Heart left ventricle (tissue), 16 donors: ENCODE measurements around the gene ASPSCR1. TPM values are rescaled to one million over a fixed set of nuclear protein-coding genes. Genes with fewer than 3 reads are reported as not detected.

Experiments
- ATAC-seq, 4 donors: fragments of 200-7000 bp; cut with Tn5 transposase; one replicate each; pipeline ENCODE4 v1.9.1; 2020 to 2022; ENCODE audit warnings: moderate library complexity in 4 of 4, mild to moderate bottlenecking in 3 of 4, moderate number of reproducible peaks in 1 of 4
- DNase-seq, 5 donors: peaks; one replicate each; pipeline ENCODE4 v3.0.0-alpha.2; 2020
- H3K27ac ChIP-seq, 12 donors: fragments of 200-600 bp; sonication (generic) in 4 of 12; one replicate each; pipeline versions ENCODE4 v1.5.0 to v1.8.0; 2016 to 2022; ENCODE audit warnings: mild to moderate bottlenecking in 2 of 12
- H3K27me3 ChIP-seq, 9 donors: fragments of 200-600 bp; sonication (generic) in 2 of 9; one replicate each; pipeline versions ENCODE4 v1.5.1 to v1.8.0; 2016 to 2022; ENCODE audit warnings: mild to moderate bottlenecking in 3 of 9
- H3K36me3 ChIP-seq, 9 donors: fragments of 200-600 bp; sonication (generic) in 2 of 9; one replicate each; pipeline versions ENCODE4 v1.5.0 to v1.8.0; 2018 to 2022; ENCODE audit warnings: mild to moderate bottlenecking in 2 of 9
- H3K4me1 ChIP-seq, 12 donors: fragments of 200-600 bp; sonication (generic) in 4 of 12; one replicate each; pipeline versions ENCODE4 v1.5.0 to v1.8.0; 2016 to 2022; ENCODE audit warnings: mild to moderate bottlenecking in 3 of 12
- H3K4me3 ChIP-seq, 12 donors: fragments of 200-600 bp; sonication (generic) in 4 of 12; one replicate each; pipeline versions ENCODE4 v1.5.0 to v1.8.0; 2017 to 2022; ENCODE audit warnings: mild to moderate bottlenecking in 9 of 12, moderate library complexity in 4 of 12
- H3K9me3 ChIP-seq, 12 donors: fragments of 200-600 bp; sonication (generic) in 4 of 12; one replicate each; pipeline versions ENCODE4 v1.5.0 to v1.8.0; 2016 to 2022; ENCODE audit warnings: mild to moderate bottlenecking in 1 of 12
- POLR2A ChIP-seq, 2 donors: fragments of 450-650 bp; IDR thresholded peaks; one replicate each; pipeline ENCODE4 v1.6.1; 2017; ENCODE audit warnings: antibody characterized with exemption in 2 of 2, mild to moderate bottlenecking in 2 of 2, moderate library complexity in 2 of 2
- WGBS, 4 donors: extraction: QIAGEN DNeasy Blood & Tissue Kit in 2 of 4; methylation state at CpG; one replicate each; pipeline versions ENCODE4 v1.1.5 to v1.1.7; 2013 to 2018; 5-methylcytosine and 5-hydroxymethylcytosine counted together
- intact Hi-C, 10 donors: fragments of 100-400 bp; cut with DNase I; formaldehyde crosslinking; loops; one replicate each; pipeline versions ENCODE4 v1.11.1 to v1.14.2; 2022
- polyA plus RNA-seq, 2 donors: library from polyadenylated mRNA; stranded (reverse); fragments of 200-250 nt; gene quantifications; one replicate each; pipeline ENCODE4 v1.2.3, GENCODE V29; 2013
- total RNA-seq, 9 donors: library from RNA; depleted of rRNA in 2 of 9; stranded (reverse); fragments of >200 nt in 2 of 9; fragmentation: NEBNext Ultra II Directional in 3 of 9; extraction: Animal tissue kit (Norgen Biotek cat#: 25700) in 3 of 9; gene quantifications; one replicate each; pipeline versions ENCODE4 v1.1.0 to v1.2.4, GENCODE V29; 2016 to 2023
- TF ChIP-seq, protein P1 (sequence below), 12 donors: fragments of 200-600 bp; sonication (generic) in 4 of 12; IDR thresholded peaks; one replicate each; pipeline versions ENCODE4 v1.5.0 to v1.8.0; 2018 to 2022; ENCODE audit warnings: antibody characterized with exemption in 12 of 12, mild to moderate bottlenecking in 5 of 12
- donor health status: ischemic (EF 13 %, LVEDD 7.1; RV severe dilation, severe dysfunction).
- donor health status: healthy with polysubstance abuse.
- donor health status: DM: no; HTN: yes; CAD: no.
- donor health status: DM: no; HTN: no; CAD: no.
- donor health status: ischemic (EF 25% LVEDD 6.9; RV normal size, moderate dysfunction).
- donor health status: ischemic (EF 25% LVEDD 5.7; RV mildly dilated, moderate dysfunction).
- donor health status: healthy.
- donor health status: DM: yes; HTN: yes; CAD: no.
- donor health status: ischemic (EF 35%, LVEDD 5.7; RV mildly dilated, moderate dysfunction).
- donor health status: nonischemic (EF 11% LVEDD 7.7; RV severe dilation, severe dysfunction).
- donor health status: DM: yes; HTN: yes; CAD: no.
- donor health status: PGD.
- donor health status: ischemic (EF 29% LVEDD 5.4; RV normal size, mild dysfunction).
- donor health status: nonischemic (EF 23%, LVEDD 6.1; RV moderate dilation, normal function).

The ASPSCR1 gene
- total and polyA plus RNA-seq, 11 donors: 15.1 to 43.6 (median 22.9) TPM

GRCh38 chr17:81992306-81993102 lies 15.1 kb downstream of the ASPSCR1 start:
- ATAC-seq (peak in 3 of 4 donors; percentile 1 to 10 (median 2)), DNase-seq (no peak)
- 75 to 91% (median 78%) methylated on average over 9 to 31 of the region's 31 CpGs for WGBS, 4 donors
- Histone ChIP-seq H3K36me3 (peaks cover 0 to 27% (median 6%) of the 10 kb centered on the region in 9 donors), H3K27me3 (no peaks in the 10 kb centered on the region), H3K27ac (peak overlapping the region; percentile 42 to 86 (median 78)), H3K9me3 (no peaks in the 10 kb centered on the region), H3K4me3 (peak overlapping the region in 6 of 12 donors; percentile 8 to 37 (median 29)), H3K4me1 (peaks cover 0 to 26% (median 14%) of the 10 kb centered on the region in 12 donors)
- intact Hi-C loops: no loop called here
- TF ChIP-seq, protein P1, sequence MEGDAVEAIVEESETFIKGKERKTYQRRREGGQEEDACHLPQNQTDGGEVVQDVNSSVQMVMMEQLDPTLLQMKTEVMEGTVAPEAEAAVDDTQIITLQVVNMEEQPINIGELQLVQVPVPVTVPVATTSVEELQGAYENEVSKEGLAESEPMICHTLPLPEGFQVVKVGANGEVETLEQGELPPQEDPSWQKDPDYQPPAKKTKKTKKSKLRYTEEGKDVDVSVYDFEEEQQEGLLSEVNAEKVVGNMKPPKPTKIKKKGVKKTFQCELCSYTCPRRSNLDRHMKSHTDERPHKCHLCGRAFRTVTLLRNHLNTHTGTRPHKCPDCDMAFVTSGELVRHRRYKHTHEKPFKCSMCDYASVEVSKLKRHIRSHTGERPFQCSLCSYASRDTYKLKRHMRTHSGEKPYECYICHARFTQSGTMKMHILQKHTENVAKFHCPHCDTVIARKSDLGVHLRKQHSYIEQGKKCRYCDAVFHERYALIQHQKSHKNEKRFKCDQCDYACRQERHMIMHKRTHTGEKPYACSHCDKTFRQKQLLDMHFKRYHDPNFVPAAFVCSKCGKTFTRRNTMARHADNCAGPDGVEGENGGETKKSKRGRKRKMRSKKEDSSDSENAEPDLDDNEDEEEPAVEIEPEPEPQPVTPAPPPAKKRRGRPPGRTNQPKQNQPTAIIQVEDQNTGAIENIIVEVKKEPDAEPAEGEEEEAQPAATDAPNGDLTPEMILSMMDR (IDR thresholded peaks at IDR 0.05): no peak
- TF ChIP-seq POLR2A (IDR thresholded peaks at IDR 0.05): no peak

DNA sequence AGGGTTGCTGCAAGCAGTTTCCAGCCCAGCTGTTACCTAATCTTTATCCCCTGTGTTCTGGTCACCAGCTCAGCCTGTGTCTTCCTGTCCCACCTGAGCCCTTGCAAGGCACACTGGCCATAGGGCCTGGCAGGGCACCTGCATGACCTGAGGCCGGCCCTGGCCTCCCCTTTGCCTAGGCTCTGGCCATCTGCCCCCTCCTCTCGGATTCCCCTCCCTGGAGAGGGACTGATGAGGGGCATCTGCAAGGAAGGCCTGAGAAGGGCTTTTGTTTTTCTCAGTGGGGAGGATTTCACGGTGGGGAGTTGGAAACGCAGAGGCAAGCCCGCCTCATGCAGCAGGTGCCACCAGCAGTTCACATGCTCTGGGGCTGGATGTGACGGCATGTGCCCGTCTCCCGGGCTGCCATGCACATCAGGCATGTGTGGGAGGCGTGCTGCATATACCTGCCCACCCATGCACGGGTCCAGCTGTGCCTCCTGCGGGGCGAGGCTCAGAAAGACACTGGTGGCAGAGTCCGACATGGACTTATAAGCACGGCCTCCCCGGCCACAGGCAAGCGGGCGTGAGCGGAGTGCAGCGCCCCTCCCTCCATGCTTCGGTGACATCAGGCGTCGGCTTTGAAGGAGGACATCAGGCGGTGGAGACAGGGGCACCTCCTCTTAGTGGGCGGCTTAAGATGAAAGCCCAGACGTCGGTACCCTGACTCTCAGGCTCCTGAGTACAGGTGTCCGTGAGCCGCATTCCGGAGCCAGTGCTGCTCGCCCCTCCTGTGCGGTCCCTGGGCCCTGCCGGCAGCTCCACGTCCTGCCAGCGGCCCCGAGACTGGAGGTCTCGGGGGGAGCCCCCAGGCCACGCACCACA lies 16.5 kb downstream of the ASPSCR1 start:
- peak in 1 of 5 donors; percentile 51 for DNase-seq
- intact Hi-C loops: no loop called here
- 91 to 96% (median 94%) methylated on average over 20 to 37 of the region's 37 CpGs for WGBS, 4 donors

DNA sequence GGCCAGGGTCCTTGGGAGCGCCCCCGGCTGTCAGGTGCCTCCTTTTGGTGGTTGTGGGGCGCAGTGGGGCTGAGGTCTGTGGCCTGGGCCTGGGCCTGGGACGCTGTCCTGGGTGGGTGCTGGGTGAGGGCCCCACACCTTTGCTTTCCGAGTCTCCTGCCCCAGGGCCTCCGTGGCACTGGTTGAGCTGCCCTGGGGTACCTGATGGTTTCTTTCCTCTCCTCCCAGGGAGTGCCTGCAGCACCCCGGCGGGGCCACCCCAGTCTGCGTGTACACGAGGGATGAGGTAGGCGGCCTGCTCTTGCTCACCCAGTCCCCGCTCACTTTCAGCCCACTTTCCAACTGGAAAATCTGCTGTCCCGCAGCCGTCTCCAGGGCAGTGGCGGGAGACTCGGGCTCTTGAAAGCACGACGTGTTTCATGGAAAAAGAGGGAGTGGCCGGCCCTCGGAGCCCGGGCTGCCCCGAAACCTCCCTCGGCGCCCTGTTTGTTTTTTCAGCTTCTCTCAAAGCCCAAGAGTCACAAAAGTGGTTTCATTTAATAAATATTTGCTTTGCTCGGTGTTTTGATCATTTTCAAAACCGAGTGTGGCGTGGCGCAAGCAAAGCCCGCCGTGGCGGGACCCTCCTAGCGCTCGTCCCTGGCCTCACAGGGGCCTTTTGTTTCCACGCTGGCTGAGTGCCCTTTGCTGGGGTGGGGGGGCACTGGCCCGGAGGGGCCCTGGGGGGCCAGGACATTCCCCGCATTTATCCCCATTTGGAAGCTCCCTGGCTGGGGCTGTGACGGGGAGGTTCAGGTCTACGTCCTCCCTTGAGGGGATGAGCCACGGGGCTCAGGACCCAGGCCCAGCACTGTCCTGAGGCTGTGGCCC lies 17.4 kb downstream of the ASPSCR1 start:
- no peak overlapping the region for H3K4me3 ChIP-seq
- intact Hi-C loops: no loop called here
- H3K4me1 ChIP-seq: peaks cover 0 to 26% (median 14%) of the 10 kb centered on the region in 12 donors
- no peak overlapping the region for H3K27ac ChIP-seq
- ATAC-seq (no peak), DNase-seq (peak in 1 of 5 donors; percentile 58)
- WGBS, 4 donors: 91 to 94% (median 93%) methylated on average over 27 to 39 of the region's 39 CpGs
- no peak for TF ChIP-seq POLR2A (IDR thresholded peaks at IDR 0.05)
- TF ChIP-seq, protein P1 (IDR thresholded peaks at IDR 0.05): no peak
- H3K27me3 ChIP-seq: no peaks in the 10 kb centered on the region
- no peaks in the 10 kb centered on the region for H3K9me3 ChIP-seq
- H3K36me3 ChIP-seq: peaks cover 0 to 18% (median 6%) of the 10 kb centered on the region in 9 donors

More for the DNA sequence above, 16.5 kb downstream of the ASPSCR1 start:
- Histone ChIP-seq H3K4me3 (no peak overlapping the region), H3K36me3 (peaks cover 0 to 26% (median 6%) of the 10 kb centered on the region in 9 donors), H3K27me3 (no peaks in the 10 kb centered on the region), H3K9me3 (no peaks in the 10 kb centered on the region), H3K4me1 (peaks cover 0 to 26% (median 14%) of the 10 kb centered on the region in 12 donors), H3K27ac (no peak overlapping the region)
- TF ChIP-seq, protein P1 (IDR thresholded peaks at IDR 0.05): no peak
- TF ChIP-seq POLR2A (IDR thresholded peaks at IDR 0.05): no peak
- ATAC-seq: no peak
